ENCODE data around the gene GFPT1. TPM values are rescaled to one million over a fixed set of nuclear protein-coding genes. Genes with fewer than 3 reads are reported as not detected.

GFPT1 gene
- polyA plus RNA-seq, 1 donor (not counting 4 experiments of a cell fraction or from before 2014, with no cell fraction given): 12.9 TPM

- TF ChIP-seq EZH2 (IDR thresholded peaks at IDR 0.05; ENCODE audit: low read length) (no peak), CTCF (optimal IDR thresholded peaks at IDR 0.05 in 1 of 3, IDR thresholded peaks at IDR 0.05 in 1 of 3, conservative IDR thresholded peaks at IDR 0.05 in 1 of 3; ENCODE audit: extremely low read depth in 1 of 3, insufficient read depth in 2 of 3, low read length in 3 of 3) (no peak)
- no peaks in the 10 kb centered on the region for H3K9me1 ChIP-seq (ENCODE audit: control insufficient read depth, extremely low read depth, insufficient read depth, low read length)
- no peak overlapping the region for H3K9ac ChIP-seq (ENCODE audit: control insufficient read depth, extremely low read depth, insufficient read depth, low read length)
- no peak overlapping the region for H3K4me2 ChIP-seq (ENCODE audit: control insufficient read depth, extremely low read depth, insufficient read depth, low read depth, low read length)
- H3K9me3 ChIP-seq (ENCODE audit: control insufficient read depth, low read depth, low read length): no peaks in the 10 kb centered on the region
- DNase-seq (ENCODE audit: low read depth, low spot score) (no peak), FAIRE-seq (no peak)
- H3K4me1 ChIP-seq (ENCODE audit: control insufficient read depth, extremely low read depth, insufficient read depth, low read length): no peaks in the 10 kb centered on the region
- no peaks in the 10 kb centered on the region for H3K27me3 ChIP-seq (ENCODE audit: control insufficient read depth, extremely low read depth, insufficient read depth, low read length)
- H2AFZ ChIP-seq (ENCODE audit: control insufficient read depth, low read length): no peak overlapping the region
- no peaks in the 10 kb centered on the region for H4K20me1 ChIP-seq (ENCODE audit: control insufficient read depth, extremely low read depth, insufficient read depth, low read length)
- no peaks in the 10 kb centered on the region for H3K36me3 ChIP-seq (ENCODE audit: control insufficient read depth in 2 of 2, extremely low read depth in 1 of 2, insufficient read depth in 2 of 2, low read length in 2 of 2)
- no peak overlapping the region for H3K27ac ChIP-seq (ENCODE audit: control insufficient read depth, insufficient read depth, low read length)
- dilution Hi-C loops (cut with MboI; ENCODE audit: extremely low pct_ligation_motif_present, low sequenced_read_pairs): no loop called here
- H3K4me3 ChIP-seq (ENCODE audit: control insufficient read depth in 2 of 3, extremely low read depth in 1 of 3, insufficient read depth in 2 of 3, low read depth in 1 of 3, low read length in 3 of 3): no peak overlapping the region
- H3K79me2 ChIP-seq (ENCODE audit: control insufficient read depth, insufficient read depth, low read length): no peaks in the 10 kb centered on the region
These were observed 106.1 kb downstream of the GFPT1 start for GRCh38 chr2:69280796-69281412.

- no peaks in the 10 kb centered on the region for H3K79me2 ChIP-seq (ENCODE audit: control insufficient read depth, insufficient read depth, low read length)
- no peaks in the 10 kb centered on the region for H3K27me3 ChIP-seq (ENCODE audit: control insufficient read depth, extremely low read depth, insufficient read depth, low read length)
- no peak overlapping the region for H3K27ac ChIP-seq (ENCODE audit: control insufficient read depth, insufficient read depth, low read length)
- no peak overlapping the region for H3K9ac ChIP-seq (ENCODE audit: control insufficient read depth, extremely low read depth, insufficient read depth, low read length)
- H3K4me3 ChIP-seq (ENCODE audit: control insufficient read depth in 2 of 3, extremely low read depth in 1 of 3, insufficient read depth in 2 of 3, low read depth in 1 of 3, low read length in 3 of 3): no peak overlapping the region
- no peaks in the 10 kb centered on the region for H3K36me3 ChIP-seq (ENCODE audit: control insufficient read depth in 2 of 2, extremely low read depth in 1 of 2, insufficient read depth in 2 of 2, low read length in 2 of 2)
- DNase-seq (ENCODE audit: low read depth, low spot score) (no peak), FAIRE-seq (no peak)
- H3K4me1 ChIP-seq (ENCODE audit: control insufficient read depth, extremely low read depth, insufficient read depth, low read length): no peaks in the 10 kb centered on the region
- H3K9me3 ChIP-seq (ENCODE audit: control insufficient read depth, low read depth, low read length): no peaks in the 10 kb centered on the region
- no peak overlapping the region for H3K4me2 ChIP-seq (ENCODE audit: control insufficient read depth, extremely low read depth, insufficient read depth, low read depth, low read length)
- dilution Hi-C loops (cut with MboI; ENCODE audit: extremely low pct_ligation_motif_present, low sequenced_read_pairs): no loop called here
- TF ChIP-seq CTCF (optimal IDR thresholded peaks at IDR 0.05 in 1 of 3, IDR thresholded peaks at IDR 0.05 in 1 of 3, conservative IDR thresholded peaks at IDR 0.05 in 1 of 3; ENCODE audit: extremely low read depth in 1 of 3, insufficient read depth in 2 of 3, low read length in 3 of 3): no peak
- TF ChIP-seq EZH2 (IDR thresholded peaks at IDR 0.05; ENCODE audit: low read length): no peak
- no peaks in the 10 kb centered on the region for H4K20me1 ChIP-seq (ENCODE audit: control insufficient read depth, extremely low read depth, insufficient read depth, low read length)
- no peaks in the 10 kb centered on the region for H3K9me1 ChIP-seq (ENCODE audit: control insufficient read depth, extremely low read depth, insufficient read depth, low read length)
- no peak overlapping the region for H2AFZ ChIP-seq (ENCODE audit: control insufficient read depth, low read length)
These were observed 106.9 kb downstream of the GFPT1 start for GRCh38 chr2:69279931-69280681.

All from keratinocyte (primary cell).